ENCODE results near the gene IQSEC1. TPM values are rescaled to one million over a fixed set of nuclear protein-coding genes. Genes with fewer than 3 reads are reported as not detected.
"Not testable (repeated sequence)": the region's sequence is repeated elsewhere in the genome, so short reads cannot be mapped to it uniquely, and the experiment has no call there.

The IQSEC1 gene
- polyA plus RNA-seq, 3 donors: 9.5 to 36.8 (median 26.8) TPM

DNA sequence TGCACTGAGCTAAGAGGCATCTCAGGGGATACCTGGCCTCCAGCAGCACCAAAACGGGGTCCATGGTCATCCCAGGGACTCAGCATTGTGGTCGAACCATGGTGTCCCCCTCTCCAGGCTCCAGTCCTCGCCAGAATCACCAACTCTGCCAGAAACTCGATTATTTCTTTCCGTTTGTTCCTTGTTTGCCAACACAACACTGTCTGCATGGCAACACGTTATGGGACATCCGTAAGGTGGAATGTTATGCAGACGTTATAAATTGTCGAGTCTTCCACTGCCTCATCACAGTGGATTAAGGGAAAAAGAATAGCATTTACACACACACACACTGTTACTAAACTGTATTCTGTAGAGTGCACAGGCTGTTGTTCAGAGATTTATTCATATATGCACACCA lies 179.4 kb downstream of the IQSEC1 start:
- H3K27ac ChIP-seq (ENCODE audit: low read depth, low read length): no peak overlapping the region
- 54 to 67% (median 55%) methylated on average over 9 of the region's 9 CpGs for WGBS, 3 donors

- no peak overlapping the region for H3K27ac ChIP-seq (ENCODE audit: low read depth, low read length)
- 70 to 72% (median 71%) methylated on average over 2 of the region's 2 CpGs for WGBS, 3 donors
Observed at GRCh38 chr3:12893247-12893646, 180.0 kb downstream of the IQSEC1 start.

- no peak overlapping the region for H3K27ac ChIP-seq (ENCODE audit: low read depth, low read length)
- WGBS, 3 donors: 40 to 58% (median 53%) methylated on average over 3 of the region's 3 CpGs
Observed at GRCh38 chr3:12892840-12893189, 180.4 kb downstream of the IQSEC1 start.

DNA sequence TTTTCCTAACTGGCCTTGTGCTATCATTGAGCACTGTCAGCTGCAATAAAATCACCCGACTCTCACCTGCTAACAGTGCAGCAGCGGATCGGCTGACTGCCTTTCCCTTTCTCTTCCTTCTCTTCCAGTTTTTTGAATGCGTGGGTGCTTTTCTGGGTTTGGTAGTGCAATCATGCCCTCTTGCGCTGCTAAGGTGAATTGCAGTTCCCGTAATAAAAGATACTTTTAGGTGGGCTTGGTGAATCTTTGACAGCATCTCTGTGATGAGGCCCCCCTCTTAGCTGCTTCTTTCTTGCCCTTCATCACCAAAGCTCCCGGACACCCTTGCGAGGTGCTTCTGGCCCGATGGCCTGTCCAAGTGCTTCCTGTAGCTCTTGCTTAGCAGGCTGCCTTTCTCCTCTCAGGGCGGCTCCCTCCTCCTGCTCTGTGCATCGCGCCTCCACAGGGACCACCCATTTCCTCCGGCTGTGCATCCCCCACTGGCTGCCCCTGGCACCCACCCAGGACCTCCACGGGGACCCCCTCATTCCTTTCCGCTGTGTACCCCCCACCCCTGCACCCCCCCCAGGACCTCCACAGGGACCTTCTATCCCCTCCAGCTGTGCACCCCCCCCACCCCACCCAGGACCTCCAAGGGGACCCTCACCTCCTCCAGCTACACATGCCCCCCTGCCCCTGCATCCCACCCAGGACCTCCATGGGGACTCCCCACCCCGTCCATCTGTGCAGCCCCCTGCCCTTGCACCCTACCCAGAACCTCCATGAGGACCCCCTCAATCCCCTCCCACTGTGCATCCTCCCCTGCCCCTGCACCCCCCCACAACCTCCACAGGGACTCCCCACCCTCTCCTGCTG lies 181.0 kb downstream of the IQSEC1 start:
- H3K27ac ChIP-seq (ENCODE audit: low read depth, low read length): no peak overlapping the region
- 12 to 17% (median 12%) methylated on average over 16 of the region's 16 CpGs for WGBS, 3 donors

DNA sequence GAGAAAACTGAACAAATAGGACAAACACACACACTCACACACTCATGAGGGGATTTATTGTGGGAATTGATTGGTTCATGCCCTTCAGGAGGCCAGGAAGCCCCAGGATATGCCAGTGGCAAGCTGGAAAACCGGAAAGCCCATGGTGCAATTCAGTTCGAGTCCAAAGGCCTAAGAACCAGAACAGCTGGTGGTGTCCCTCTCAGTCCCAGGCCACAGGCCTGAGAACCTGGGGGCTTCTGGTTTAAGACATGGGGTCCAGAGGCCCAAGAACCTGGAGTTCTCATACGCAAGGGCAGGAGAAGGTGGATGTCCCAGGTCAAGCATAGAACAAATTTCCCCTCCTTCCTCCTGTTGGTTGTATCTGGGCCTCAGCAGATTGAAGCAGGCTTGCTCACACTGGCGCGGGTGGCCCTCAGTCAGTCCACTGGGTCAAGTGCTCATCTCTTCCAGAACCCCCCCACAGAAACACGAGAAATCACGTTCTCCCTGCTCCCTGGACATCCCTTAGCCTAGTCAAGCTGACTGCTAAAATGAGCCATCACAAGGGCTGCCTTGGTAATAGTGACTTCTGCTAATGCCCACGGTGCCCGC lies 181.7 kb downstream of the IQSEC1 start:
- H3K27ac ChIP-seq (ENCODE audit: low read depth, low read length): no peak overlapping the region
- WGBS, 3 donors: 49 to 51% (median 50%) methylated on average over 9 of the region's 9 CpGs

GRCh38 chr3:12890610-12891390 lies 182.4 kb downstream of the IQSEC1 start:
- H3K27ac ChIP-seq (ENCODE audit: low read depth, low read length): no peak overlapping the region
- 89% methylated on average over 10 of the region's 10 CpGs for WGBS, 3 donors

DNA sequence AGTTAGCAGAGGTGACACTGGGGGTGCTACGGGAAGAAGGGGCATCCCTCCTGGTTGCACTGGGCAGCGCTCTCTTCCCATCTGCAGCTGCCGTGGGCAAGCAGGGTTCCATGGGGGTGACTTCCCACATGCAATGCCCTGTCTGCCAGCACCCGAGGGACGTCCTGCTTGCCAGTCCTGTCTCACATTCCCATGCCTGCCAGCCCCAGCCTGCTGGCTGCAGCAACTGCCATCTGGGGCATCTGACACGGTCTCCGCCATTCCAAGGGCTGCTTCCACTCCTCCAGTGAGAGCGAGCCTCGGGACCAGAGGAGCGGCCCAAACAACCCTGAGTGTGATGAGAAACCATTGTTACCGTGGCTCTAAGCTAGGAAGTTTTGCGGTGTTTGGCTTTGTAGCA lies 186.5 kb downstream of the IQSEC1 start:
- 73 to 87% (median 77%) methylated on average over 12 of the region's 12 CpGs for WGBS, 3 donors
- H3K27ac ChIP-seq (ENCODE audit: low read depth, low read length): no peak overlapping the region

- 50 to 61% (median 53%) methylated on average over 10 of the region's 10 CpGs for WGBS, 3 donors
- no peak overlapping the region for H3K27ac ChIP-seq (ENCODE audit: low read depth, low read length)
Observed at GRCh38 chr3:12886106-12886679, 187.0 kb downstream of the IQSEC1 start.

GRCh38 chr3:12885583-12885930 lies 187.7 kb downstream of the IQSEC1 start:
- no peak overlapping the region for H3K27ac ChIP-seq (ENCODE audit: low read depth, low read length)
- 62 to 80% (median 76%) methylated on average over 4 of the region's 4 CpGs for WGBS, 3 donors

GRCh38 chr3:12884790-12885582 lies 188.2 kb downstream of the IQSEC1 start:
- 87 to 90% (median 88%) methylated on average over 20 of the region's 20 CpGs for WGBS, 3 donors
- no peak overlapping the region for H3K27ac ChIP-seq (ENCODE audit: low read depth, low read length)

- H3K27ac ChIP-seq (ENCODE audit: low read depth, low read length): no peak overlapping the region
- WGBS, 3 donors: 75 to 91% (median 76%) methylated on average over 15 of the region's 15 CpGs
Observed at GRCh38 chr3:12884186-12884680, 189.0 kb downstream of the IQSEC1 start.

DNA sequence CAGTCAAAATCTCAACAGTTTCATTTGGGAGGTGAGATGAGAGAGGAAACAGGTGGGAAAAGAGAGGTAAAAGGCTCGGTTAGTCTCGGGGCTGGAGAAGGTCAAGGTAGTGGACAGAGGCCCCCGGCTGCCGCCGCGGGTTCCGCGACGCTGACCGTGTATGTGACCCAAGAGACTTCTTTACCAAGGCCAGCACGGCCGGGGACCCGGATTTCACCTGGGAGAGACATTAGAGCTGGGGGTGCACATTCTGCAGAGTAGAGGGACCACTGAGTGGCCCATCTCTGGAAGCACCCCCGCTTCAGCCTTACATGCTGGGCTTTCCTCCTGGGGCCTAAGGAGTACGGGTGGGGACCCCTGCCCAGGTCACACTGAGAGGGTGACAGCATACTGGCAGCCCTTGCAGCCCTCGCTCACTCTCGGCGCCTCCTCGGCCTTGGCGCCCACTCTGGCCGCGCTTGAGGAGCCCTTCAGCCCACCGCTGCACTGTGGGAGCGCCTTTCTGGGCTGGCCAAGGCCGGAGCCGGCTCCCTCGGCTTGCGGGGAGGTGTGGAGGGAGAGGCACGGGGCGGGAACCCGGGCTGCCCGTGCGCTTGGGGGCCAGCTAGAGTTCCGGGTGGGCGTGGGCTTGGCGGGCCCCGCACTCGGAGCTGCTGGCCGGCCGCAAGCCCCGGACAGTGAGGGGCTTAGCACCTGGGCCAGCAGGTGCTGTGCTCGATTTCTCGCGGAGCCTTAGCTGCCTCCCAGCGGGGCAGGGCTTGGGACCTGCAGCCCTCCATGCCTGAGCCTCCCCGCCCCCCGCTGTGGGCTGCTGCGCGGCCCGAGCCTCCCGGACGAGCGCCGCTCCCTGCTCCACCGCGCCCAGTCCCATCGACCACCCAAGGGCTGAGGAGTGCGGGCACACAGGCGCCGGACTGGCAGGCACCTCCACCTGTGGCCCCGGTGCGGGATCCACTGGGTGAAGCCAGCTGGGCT lies 190.6 kb downstream of the IQSEC1 start:
- 91 to 94% (median 93%) methylated on average over 46 to 62 of the region's 62 CpGs for WGBS, 3 donors

DNA sequence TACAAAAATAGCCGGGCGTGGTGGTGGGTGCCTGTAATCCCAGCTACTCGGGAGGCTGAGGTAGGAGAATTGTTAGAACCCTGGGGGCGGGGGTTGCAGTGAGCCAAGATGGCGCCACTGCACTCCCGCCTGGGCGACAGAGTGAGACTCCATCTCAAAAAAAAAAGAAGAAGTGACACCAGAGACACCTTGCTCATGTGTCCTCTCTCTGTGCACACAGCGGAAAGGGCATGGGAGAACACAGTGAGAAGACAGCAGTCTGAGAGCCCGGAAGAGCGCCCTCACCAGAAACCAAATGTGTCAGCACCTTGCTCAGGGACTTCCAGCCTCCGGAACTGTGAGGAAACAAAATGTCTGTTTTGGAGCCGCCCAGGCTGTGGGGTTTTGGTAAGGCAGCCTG lies 191.4 kb downstream of the IQSEC1 start:
- H3K27ac ChIP-seq (ENCODE audit: low read depth, low read length): not testable (repeated sequence)
- 94 to 97% (median 96%) methylated on average over 12 of the region's 12 CpGs for WGBS, 3 donors

More for the DNA sequence above, 190.6 kb downstream of the IQSEC1 start:
- no peak overlapping the region for H3K27ac ChIP-seq (ENCODE audit: low read depth, low read length)

DNA sequence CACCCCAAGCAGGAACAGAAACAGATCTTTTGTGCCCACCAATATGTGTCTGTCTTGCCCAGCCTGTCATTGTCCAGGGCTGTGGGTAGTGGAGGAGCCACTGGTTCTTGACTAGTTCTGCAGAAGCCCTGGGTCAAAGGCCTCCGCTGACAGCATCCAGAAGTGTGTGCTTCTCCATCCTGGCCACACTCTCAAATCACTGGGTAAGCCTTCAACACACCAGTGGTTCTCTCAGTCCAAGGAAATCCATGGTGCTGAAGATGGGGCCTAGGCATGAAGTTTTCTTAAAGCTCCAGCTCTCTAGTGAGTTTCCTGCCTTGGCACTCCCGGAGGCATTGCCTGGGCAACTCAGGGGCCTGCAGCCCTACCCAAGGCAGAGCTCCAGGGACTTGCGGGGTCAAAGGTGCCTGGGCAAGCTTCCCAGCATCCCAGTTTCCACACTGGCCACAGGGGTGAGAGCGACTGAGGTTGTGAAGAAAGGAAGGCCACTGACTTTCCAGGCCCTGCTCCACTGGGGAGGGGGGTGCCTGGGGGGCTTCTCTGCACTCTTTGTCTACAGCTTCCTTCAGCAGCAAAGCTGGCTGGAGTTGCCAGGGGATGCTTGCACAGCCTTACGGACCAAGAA lies 193.9 kb downstream of the IQSEC1 start:
- H3K27ac ChIP-seq (ENCODE audit: low read depth, low read length): no peak overlapping the region
- 86 to 92% (median 92%) methylated on average over 5 of the region's 5 CpGs for WGBS, 3 donors

GRCh38 chr3:12878758-12879157 lies 194.5 kb downstream of the IQSEC1 start:
- H3K27ac ChIP-seq (ENCODE audit: low read depth, low read length): not testable (repeated sequence)
- WGBS, 3 donors: 38 to 70% (median 62%) methylated on average over 2 of the region's 2 CpGs

GRCh38 chr3:12878141-12878574 lies 195.1 kb downstream of the IQSEC1 start:
- H3K27ac ChIP-seq (ENCODE audit: low read depth, low read length): no peak overlapping the region
- 55 to 86% (median 78%) methylated on average over 2 of the region's 2 CpGs for WGBS, 3 donors

DNA sequence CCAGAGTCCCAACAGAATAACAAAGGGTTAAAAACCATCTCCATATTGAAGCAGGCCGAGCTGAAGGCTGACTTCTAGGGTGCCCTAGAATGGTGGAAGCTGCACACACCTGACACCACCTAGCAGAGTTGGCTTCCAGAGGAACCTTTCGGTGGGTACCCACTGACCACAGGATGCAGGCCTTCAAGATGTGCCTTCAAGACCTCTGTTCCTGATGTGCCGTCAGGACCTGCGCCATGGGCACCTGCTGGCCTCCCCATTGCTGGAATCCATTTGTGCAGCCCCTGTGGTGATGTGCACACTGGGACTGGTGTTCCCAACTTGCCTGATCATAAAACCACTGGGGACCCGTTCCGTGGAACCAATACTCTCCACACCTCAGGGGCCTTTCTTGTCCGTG lies 196.2 kb downstream of the IQSEC1 start:
- WGBS, 3 donors: 91 to 95% (median 94%) methylated on average over 7 of the region's 7 CpGs

More for the DNA sequence above, 196.2 kb downstream of the IQSEC1 start:
- no peak overlapping the region for H3K27ac ChIP-seq (ENCODE audit: low read depth, low read length)

Measured in adipose tissue (tissue), 3 donors.